8988T (cell line): Measurements from ENCODE around the gene FAM174B.
"Not testable (repeated sequence)": the region's sequence is repeated elsewhere in the genome, so short reads cannot be mapped to it uniquely, and the experiment has no call there.

Source experiments
- DNase-seq: peaks from one replicate; pipeline ENCODE4 v3.0.0; 2011

Gene FAM174B

DNA sequence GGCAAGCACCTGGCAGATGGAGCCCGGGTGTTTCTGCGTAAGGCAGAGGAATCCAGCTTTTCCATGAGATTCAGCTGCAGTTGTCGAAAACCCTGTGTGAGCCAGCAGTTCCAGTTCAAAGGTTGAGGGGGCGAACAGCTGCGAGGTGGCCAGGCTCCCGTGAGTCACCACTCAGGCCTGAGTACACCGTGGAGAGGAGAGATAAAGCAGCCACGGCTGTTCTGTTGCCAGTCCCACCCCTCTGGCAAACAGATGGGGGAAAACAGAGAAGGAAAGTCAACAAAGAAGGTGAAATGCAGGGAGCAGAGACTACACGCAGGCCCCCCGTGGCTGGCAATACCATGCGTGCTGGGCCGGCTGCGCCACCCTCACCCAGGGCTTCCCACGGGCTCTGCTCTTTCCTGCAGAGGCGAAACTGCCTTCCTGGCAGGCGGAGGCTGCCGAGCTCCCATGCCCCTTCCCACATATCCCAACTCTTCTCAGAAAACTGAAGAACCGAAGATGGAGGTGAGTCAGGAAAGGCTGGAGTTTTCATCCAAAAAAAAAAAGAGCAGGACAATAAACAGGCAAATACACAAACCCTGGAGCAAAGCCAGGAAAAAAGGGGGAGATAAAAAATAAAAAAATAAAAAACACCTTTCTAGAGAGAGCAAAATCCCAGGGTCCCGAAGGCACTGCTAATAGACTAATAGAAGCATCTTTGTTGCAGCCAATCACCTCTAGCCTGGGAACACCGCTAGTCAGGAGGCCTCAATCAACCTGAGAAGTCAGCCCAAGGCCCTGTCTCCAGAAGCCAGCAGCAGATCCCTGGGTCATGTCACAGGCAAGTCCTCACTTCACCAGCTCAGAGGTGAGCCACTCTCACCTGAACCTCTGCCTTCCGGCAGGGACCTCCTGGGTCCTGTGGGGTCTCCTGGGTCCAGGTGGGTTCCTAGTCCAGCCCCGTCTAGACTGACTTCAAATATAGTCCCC lies 37.7 kb downstream of the FAM174B start:
- no peak for DNase-seq

DNA sequence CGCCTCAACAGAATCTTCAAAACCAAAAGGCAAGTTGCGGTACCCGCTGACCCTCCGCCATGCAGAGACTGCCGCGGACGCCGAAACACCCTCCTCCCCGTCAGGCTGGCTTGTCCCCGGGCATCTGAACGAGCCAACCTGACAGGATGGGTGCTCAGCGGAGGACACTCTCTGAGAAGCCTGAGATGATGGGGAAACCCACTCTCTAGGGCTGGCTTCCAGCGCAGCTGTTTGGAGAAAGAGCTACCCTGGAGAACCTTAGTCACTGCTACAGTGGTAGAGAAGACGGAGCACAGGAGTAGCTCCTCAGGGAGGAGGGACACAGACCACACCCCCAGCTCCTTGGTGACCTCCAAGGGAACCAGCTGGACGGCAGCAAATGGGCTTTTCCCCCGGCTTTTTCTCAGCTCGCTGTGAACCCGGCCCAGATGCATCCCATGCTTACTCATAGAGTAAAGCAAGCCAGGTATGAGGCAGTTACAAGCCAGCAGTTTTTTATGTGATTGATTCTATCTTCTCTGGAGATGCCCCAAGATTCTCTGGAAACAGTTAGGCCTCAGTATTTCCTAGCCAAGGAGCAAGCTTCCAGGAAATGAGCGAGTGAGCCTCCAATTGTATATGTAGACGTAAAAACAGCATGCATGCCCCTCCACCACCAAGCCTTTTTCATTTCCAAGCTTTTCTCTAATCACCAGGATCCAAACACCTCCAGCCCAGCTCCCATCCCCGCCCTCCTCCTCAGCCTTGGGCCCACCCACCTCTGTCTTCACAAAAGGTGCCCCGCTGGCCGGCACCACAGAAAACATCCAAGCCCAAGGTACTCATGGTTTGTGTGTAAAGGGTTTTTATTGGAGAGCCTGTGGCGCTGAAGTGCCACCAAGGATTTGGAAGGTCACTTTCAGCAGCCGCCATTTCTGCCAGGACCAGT lies 38.7 kb downstream of the FAM174B start:
- no peak for DNase-seq

DNA sequence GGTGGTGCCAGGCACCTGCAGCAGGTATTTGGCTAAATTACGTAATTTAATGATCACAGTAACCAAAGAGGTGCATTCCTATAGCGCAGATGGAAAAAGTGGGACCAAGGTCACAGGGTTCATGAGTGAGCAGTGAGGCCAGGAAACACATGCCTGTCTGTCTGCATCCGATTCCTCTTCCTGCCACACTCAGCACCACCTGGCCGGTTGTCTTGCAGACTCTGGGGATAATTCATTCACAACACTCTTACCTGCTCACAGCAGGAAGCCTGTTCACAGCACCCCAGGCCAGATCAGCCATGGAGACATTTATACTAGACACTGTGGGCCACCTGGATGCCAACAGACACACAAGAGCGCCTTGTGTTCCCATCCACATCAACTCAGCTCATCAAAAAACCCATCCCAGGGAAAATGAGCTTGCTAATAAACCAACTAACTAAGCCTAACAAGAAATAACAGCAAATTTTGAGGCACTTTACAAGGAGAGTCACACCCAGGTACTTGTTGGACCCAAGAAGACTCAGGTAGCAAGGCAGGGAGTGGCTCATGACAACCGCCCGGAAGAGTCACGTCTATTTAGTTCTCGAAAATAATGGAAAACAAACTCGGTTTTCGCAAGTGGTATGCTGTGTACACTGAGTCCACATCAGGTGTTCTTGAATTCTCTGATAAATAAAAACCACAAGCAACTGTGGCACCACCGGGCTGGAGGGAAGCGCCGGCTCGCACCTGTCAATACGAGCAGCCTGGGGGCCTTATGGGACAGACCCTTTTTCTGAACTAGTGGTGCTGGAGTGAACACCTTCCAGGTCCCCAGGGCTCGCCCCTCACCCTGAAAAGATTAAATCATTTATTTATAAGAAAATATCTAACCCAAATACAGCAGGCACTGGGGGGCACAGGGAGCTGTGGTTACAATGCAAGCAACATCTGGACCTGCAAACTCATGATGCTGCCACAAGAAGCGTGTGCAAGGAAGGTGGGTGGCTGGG lies 40.5 kb downstream of the FAM174B start:
- no peak for DNase-seq

DNA sequence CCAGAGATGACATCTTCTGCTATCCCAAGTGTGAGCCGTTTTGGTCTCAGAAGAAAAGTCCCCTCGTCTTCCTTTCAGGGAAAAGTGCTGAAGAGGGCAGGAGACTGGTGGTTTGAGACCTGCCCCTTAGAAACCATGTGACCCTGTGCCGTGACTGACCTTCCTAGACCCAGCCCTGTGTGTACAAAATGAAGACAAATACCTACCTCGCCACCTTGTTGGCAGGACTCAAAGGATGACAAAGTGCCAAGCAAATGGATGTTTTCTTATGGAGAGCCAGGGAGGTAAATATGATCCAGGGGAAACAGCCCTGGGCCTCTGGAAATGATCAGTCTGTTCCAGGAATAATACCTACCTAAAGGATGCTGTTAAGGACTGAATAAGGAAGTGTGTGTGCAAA lies 41.3 kb downstream of the FAM174B start:
- no peak for DNase-seq

DNA sequence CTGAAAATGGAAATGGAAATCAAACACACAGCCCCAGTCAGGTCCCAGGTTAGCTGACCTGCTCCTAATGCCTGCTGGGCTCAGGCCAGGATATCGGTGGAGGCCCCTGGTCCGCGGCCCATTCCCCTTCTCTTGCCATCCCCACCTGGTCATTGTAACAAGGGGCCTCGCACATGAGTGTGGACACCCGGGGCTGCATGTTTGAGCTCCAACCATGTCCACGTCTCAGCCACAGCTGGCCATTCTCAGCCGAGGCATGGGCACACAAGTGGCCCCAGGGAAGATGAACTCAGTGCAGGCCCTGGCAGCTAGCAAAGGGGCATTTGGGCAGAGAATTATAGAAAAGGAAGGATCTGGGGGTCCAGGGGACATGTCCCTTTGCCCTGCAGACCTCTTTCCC lies 41.7 kb downstream of the FAM174B start:
- DNase-seq = no peak

DNA sequence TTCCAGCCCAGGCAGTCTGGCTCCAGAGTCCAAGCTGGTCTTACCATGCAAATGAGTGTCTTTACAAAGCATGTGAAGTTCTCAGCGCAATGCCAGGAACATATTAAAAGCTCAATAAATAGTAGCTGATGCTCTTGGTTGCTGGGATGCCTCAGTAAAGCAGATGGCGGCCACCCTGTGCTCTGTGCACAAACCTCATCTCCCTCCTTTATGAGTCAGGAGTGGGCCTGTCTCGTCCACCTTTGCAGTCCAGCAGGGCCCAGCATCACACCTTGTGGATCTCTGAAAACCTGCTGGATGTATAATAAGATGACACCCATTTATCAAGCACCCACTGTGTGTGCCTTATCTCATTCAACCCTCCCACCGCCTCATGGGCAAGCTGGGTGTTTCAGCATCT lies 42.7 kb downstream of the FAM174B start:
- no peak for DNase-seq

DNA sequence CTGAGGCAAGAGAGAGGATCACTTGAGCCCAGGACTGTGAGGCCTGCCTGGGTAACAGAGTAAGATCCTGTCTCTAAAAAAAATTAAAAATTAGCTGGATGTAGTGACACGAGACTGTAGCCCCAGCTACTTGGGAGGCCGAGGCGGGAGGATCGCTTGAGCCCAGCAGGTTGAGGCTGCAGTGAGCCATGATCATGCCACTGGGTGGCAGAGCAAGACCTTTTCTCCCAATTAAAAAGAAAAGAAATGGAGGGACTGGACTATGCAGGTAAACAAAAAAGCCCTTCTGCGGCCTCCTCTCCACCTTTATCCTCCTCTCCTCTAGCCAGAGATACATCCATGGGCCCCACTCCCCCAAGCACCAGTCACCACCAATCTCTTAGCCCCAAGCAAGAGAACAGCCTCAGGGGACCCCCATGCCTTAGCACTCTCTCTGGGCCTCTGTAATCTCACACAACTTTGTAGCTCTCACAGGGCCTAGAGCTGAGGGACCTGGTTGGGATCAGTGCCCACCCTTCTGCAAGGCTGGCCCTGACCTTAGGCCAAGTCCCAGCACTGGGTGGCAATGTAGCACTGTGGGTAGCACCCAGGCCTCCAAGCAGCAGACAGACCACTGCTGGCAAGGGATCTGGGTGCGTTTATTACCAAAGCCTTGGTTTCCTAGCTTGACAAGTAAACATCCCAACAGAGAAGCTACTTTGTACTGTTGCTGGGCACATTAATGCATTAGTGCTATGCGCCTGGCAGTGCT lies 43.4 kb downstream of the FAM174B start:
- DNase-seq = no peak

DNA sequence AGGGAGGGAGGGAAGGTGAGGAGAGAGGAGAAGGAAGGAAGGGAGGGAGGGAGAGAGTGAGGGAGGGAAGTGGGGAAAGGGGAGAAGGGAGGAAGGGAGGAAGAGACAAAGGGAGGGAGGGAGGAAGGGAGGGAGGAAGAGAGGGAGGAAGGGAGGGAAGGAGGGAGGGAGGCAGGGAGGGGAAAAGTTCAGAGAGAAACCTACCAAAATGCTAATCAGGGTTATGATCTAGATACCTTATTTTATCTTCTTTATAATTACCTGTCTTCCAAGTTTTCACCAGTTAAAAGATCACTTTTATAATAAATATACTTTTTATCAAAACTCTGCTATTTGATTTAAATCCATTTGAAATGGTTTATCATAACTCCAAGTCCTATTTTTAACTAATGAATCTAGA lies 44.4 kb downstream of the FAM174B start:
- no peak for DNase-seq

DNA sequence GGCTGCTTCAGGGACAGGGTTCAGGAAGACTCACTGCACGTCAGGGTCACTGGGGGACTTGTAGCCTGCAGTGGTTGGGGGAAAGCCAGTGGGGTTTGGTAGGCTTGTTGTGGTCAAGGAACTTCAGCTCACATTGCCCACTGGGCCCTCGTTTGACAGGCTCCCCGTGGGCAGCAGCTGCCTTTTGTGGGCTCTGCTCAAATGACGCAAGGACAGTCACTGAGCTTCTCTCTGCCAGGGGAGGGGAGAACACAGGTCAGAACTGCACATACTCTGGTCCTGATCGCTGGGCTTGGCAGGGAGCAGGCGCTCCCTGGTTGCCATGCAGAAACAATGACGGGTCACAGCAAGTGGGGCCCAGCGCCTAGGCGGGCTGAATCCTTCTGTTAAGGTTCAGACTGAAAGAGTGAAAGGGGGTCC lies 45.5 kb downstream of the FAM174B start:
- DNase-seq = no peak

DNA sequence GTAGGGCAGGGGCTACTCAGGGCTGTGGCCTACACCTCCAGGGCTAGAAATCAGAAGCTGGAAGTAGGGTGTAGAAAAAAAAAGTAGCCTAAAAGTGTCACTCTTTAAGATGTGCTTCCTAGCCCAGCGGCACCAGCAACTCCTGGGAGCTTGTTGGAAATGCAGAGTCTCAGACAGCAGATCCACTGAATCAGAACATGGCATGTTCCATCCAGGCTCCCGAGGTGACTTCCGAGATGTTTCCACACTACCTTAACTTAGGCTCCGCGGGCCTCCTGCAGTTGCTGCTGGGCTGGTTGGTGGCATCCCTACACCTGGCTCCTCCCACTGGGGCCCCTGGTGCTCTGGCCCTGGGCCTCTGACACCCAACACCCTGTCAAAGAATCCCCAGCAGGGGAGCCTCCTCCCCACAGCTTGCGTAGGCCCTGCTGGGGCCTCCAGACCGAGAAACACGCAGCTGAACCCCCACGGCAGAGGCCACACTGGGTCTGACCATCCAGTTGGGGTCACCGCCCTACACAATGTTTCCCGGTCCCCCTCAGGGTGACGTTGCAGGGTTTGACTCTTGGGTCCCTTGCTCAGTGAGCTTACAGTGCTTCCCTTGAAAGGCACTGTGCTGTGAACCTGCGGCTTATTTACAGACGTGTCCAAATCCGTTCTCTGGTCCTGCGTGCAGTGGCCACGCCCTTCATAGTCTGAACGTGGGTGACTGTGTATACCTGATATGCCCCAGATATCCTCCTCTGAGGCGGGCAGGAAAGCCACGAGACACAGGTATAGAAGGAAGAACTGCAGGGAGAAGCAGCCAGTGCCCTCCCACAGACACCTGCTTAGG lies 46.5 kb downstream of the FAM174B start:
- DNase-seq = no peak

DNA sequence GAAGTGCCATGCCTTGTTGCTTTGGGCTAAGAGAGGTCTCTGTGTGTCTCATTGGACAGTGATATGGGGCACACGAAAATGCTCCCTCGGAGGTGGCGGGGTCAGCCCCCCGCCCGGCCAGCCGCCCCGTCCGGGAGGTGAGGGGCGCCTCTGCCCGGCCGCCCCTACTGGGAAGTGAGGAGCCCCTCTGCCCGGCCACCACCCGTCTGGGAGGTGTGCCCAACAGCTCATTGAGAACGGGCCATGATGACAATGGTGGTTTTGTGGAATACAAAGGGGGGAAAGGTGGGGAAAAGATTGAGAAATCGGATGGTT lies 48.8 kb downstream of the FAM174B start:
- not testable (repeated sequence) for DNase-seq

DNA sequence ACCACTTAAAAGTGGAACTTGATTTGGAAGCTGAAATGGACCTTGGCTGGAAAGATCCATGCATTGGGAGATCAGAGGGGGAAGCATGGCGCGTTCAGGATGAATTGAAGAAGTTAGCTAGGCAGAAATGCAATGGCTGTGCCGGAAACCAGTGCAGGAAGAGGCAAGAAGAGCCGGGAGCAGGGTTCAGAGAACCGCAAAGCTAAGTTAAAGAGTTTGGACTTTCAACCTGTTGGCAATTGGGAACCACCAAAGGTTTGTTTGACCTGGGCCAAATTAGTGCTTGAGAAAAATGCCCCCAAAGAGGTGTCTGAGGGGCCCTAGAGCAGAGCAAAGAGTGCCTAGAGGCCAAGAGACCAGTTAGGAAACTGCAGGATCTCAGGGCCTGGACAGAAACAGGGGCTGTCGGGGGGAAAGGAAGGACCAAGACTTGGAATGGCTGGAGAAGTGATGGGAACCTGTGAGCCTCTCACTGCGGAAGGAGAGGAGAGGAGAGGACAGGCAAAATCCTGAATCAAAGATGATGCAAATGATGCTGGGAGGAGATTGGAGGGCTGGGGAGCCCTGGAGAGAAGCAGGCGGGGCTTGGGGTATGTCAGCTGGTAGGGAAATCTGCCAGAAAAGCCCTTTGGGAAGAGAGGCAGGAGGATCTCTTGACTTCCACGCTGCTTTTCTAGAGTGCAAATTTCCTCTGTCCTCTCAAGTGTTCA lies 49.3 kb downstream of the FAM174B start:
- DNase-seq = no peak

DNA sequence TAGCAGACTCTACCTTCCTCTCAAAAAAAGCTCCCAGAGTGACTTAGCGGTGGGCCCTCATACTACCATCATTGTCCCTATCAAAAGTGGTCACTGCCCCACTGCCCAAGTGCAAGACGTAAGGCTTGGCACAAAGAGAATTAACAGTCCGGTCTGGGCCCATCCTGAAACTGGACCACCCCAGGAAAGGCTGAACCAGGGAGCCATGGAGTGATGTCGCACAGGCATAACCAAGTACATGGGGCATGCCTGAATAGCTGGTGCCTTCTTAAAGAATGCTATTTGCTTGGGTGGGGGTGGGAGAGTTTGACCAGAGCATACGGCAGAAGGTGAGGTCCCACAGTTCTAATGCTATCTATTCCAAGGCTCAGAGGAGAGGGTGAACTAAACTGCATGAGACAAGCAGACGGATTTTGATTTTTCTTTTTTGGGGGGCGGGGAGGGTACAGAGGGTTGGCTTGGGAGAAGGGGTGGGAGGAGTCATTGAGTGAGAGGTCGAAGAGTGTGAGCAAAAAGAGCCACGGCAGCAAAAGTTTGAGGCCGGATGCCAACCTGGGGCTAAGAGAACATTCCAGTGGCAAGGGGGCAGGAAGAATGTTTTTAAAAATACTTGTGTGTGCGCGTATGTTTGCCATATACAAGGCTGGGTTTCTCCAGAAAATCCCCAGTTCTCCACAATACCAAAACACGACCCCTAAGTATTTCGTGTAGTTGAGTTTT lies 50.2 kb downstream of the FAM174B start:
- DNase-seq = no peak

DNA sequence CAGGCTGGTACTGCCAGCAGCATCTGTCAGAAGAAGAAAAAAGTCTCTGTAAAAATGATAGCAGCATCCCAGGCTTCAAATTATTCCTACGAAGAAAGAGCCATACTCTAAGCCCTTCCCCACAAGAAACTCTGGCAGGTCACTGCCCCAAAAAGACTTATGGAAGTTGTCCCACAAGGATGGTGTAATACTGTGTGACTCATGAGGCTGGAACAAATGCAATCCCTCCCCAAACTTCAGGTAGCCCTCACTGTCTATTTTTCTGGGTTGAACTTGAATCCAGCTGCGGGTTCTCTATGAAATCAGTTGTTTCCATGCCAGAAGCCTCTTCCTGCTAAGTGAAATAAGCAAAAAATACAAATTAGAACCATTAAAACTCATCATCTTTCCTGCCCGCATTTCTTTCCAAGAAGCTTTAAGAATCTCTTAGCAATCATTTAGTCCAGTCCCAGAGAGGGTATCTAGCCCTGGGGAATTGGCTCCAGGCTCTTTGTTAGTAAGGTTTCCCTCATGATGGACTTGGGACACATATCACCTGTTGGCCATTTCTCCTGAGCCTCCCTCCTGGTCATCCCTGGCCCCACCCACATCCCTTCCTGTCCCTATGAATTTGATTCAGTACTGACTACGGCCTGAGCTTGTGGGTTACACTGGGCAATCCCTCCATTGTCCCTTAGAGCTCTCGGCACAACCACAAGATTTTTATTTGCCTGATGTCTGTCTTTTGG lies 51.7 kb downstream of the FAM174B start:
- no peak for DNase-seq

DNA sequence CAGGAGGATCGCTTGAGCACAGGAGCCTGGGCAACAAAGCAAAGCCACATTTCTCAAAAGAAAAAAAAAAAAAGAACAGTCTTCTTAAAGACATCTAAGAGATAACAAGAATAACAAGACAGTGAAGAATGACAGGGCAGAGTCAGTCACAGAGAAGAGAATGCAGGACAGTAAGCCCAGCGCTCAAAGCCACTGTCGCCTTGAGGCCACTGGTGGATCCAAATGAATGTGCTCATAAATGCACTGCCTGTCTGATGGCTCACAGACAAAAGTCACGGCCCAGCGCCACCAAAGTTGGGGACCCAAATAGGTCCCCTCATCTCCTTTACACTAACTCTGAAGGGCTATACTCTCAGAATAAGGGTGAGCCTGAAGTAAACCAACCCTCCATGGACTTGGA lies 52.3 kb downstream of the FAM174B start:
- no peak for DNase-seq

DNA sequence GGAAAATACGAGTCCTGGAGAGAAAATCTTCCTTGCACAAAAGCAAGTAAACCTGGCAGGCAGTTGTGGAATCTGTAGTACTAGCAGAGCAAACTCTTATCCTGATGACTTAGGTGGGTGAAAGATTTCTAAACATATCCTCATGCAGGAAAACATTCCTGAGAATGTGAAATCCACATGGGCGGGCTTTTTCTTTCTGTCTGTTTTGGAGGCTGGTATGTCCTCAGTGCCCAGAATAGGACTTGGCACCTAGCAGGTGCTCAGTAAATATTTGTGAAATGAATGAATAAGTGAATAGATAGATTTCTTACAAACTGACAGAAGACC lies 53.3 kb downstream of the FAM174B start:
- DNase-seq = no peak

DNA sequence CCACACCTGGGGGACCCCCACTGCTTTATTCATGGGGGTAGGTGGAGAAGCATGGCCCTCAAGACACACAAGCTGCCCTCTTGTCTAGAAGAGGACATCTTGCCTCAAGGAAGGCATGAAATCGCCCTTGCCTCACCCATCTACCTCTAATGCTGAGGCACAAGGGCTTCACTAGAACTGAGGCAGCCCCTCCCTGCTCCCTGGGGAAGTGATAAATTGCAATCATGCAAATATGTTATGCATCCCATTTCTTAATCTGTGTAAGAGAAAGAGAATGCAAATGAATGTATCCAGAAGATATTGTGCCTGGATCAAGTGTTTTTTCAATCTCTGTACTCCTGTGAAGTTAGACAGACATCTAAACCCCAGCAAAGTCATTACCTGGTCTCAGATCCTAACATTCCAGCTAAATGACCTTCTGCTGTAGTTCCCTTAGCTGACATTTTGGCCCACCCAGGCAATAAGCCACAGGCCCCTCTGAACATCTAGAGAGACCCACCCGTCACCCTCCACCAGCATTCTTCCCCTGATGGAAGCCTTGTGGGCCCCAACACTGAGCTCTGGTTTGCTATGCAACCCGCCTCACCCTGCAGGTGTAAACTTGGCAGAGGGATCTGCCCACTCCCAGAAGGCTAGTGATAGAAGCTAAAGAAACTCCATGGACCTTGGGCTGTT lies 53.8 kb downstream of the FAM174B start:
- DNase-seq = no peak

DNA sequence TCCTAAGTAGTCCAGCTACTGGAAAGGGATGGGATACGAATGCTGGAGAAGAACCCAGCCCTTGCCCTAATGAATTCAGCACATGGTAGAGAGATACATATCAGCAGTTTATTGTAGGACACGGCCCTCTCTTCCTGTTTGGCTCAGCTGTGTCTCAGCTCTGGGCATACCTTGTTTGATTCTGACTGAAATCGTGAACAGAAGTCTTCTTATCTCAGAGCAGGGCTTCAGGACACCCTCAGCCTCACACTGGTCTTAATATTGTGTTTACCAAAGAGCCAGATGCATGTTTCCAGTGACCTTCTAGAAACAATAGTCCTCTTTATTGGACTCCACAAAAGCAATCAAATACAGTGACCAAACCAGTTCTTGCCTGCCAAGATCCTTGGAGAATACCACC lies 54.7 kb downstream of the FAM174B start:
- no peak for DNase-seq
